Raji (cell line): ENCODE results near the gene NOC4L.

Experiments
- POLR2A ChIP-seq: IDR thresholded peaks from 2 replicates; pipeline ENCODE4 v1.6.1; 2011; ENCODE audit warnings: low read depth, low read length, control low read depth; ENCODE audit not compliant: insufficient read depth

Gene NOC4L

GRCh38 chr12:132176385-132176919 lies 32.2 kb downstream of the NOC4L start:
- no peak for TF ChIP-seq POLR2A

GRCh38 chr12:132176920-132177551 lies 32.8 kb downstream of the NOC4L start:
- no peak for TF ChIP-seq POLR2A

- no peak for TF ChIP-seq POLR2A
These were observed 34.1 kb downstream of the NOC4L start for GRCh38 chr12:132178316-132178715.

GRCh38 chr12:132178801-132179401 lies 34.6 kb downstream of the NOC4L start:
- no peak for TF ChIP-seq POLR2A

GRCh38 chr12:132179431-132180362 lies 35.4 kb downstream of the NOC4L start:
- TF ChIP-seq POLR2A: no peak

GRCh38 chr12:132180648-132181546 lies 36.6 kb downstream of the NOC4L start:
- TF ChIP-seq POLR2A: no peak

GRCh38 chr12:132181570-132182200 lies 37.4 kb downstream of the NOC4L start:
- TF ChIP-seq POLR2A: no peak

GRCh38 chr12:132182206-132182710 lies 38.0 kb downstream of the NOC4L start:
- TF ChIP-seq POLR2A: no peak

GRCh38 chr12:132182711-132183365 lies 38.6 kb downstream of the NOC4L start:
- TF ChIP-seq POLR2A: no peak

- no peak for TF ChIP-seq POLR2A
These were observed 41.4 kb downstream of the NOC4L start for GRCh38 chr12:132185705-132186104.

GRCh38 chr12:132186208-132186856 lies 42.1 kb downstream of the NOC4L start:
- TF ChIP-seq POLR2A: no peak

- no peak for TF ChIP-seq POLR2A
These were observed 42.8 kb downstream of the NOC4L start for GRCh38 chr12:132186857-132187620.

GRCh38 chr12:132187646-132188450 lies 43.6 kb downstream of the NOC4L start:
- TF ChIP-seq POLR2A: no peak
